ENCODE measurements around the gene MDK.

The MDK gene

GRCh38 chr11:46381048-46381818 lies at the start of gene MDK:
Gene MDK, plus strand, starts transcription at chr11:46381669. Its CDS starts 389 bp downstream, at chr11:46382058.
- DNase-seq (ENCODE audit: low read depth) = peak; percentile 16
- peak within 1 kb of the TSS; percentile 25 for H3K4me3 ChIP-seq (ENCODE audit: low read depth, low read length)
- no peak for TF ChIP-seq MAX (IDR thresholded peaks at IDR 0.05; ENCODE audit: low read depth, low read length)
- TF ChIP-seq MYC (IDR thresholded peaks at IDR 0.05; ENCODE audit: low read depth, low read length) = no peak
- TF ChIP-seq, protein P1, sequence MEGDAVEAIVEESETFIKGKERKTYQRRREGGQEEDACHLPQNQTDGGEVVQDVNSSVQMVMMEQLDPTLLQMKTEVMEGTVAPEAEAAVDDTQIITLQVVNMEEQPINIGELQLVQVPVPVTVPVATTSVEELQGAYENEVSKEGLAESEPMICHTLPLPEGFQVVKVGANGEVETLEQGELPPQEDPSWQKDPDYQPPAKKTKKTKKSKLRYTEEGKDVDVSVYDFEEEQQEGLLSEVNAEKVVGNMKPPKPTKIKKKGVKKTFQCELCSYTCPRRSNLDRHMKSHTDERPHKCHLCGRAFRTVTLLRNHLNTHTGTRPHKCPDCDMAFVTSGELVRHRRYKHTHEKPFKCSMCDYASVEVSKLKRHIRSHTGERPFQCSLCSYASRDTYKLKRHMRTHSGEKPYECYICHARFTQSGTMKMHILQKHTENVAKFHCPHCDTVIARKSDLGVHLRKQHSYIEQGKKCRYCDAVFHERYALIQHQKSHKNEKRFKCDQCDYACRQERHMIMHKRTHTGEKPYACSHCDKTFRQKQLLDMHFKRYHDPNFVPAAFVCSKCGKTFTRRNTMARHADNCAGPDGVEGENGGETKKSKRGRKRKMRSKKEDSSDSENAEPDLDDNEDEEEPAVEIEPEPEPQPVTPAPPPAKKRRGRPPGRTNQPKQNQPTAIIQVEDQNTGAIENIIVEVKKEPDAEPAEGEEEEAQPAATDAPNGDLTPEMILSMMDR (IDR thresholded peaks at IDR 0.05; ENCODE audit: low read depth, low read length) = no peak
- no peak for TF ChIP-seq POLR2A (IDR thresholded peaks at IDR 0.05; ENCODE audit: extremely low read depth, insufficient read length)

GRCh38 chr11:46332093-46332567 lies 49.3 kb upstream of the MDK start:
- no peak for TF ChIP-seq MAX (IDR thresholded peaks at IDR 0.05; ENCODE audit: low read depth, low read length)
- TF ChIP-seq, protein P1 (IDR thresholded peaks at IDR 0.05; ENCODE audit: low read depth, low read length) = no peak
- no peak for TF ChIP-seq MYC (IDR thresholded peaks at IDR 0.05; ENCODE audit: low read depth, low read length)
- no peak for TF ChIP-seq POLR2A (IDR thresholded peaks at IDR 0.05; ENCODE audit: extremely low read depth, insufficient read length)
- DNase-seq (ENCODE audit: low read depth) = no peak
- H3K4me3 ChIP-seq (ENCODE audit: low read depth, low read length) = no peak overlapping the region

DNA sequence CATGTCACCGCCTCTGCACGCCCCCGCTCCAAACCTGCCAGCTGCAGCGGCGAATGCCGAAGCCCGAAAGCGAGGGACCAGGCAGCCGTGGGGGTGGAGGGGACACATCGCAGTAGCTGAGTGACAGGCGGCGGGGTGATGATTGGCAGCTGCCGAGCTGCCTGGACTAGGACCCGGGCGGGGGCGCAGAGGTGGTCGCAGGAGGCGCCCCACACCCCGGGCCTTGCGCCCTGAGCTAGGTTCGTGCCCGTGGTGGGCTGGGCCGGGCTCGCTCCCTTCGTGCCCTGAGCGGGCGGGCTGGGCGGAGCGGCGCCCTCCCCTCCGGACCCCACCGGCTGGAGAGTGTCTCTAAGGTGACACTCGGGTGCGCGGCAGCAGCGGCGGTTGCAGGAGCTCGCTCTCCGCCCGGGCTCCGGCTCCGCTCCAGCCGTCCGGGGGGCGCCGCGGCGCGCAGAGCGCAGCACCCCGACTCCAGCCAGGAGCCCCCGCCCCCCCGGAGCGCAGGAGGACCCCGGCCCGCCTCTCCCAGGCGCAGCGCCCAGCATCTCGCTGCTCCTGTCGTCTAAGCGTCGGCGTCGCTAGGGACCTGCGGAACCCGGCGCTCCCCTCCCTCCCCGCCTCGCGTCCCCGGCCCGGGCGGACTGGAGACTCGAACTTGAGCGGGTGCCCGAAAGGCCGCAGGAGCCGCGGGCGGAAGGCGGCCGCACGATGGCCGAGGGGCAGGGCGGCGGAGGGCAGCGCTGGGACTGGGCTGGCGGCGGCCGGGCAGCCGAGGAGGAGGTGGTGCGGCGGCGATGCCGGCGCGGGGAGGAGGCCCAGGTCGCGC lies 48.7 kb upstream of the MDK start:
- H3K4me3 ChIP-seq (ENCODE audit: low read depth, low read length) = no peak overlapping the region
- no peak for DNase-seq (ENCODE audit: low read depth)
- no peak for TF ChIP-seq POLR2A (IDR thresholded peaks at IDR 0.05; ENCODE audit: extremely low read depth, insufficient read length)
- no peak for TF ChIP-seq MYC (IDR thresholded peaks at IDR 0.05; ENCODE audit: low read depth, low read length)
- TF ChIP-seq, protein P1 (IDR thresholded peaks at IDR 0.05; ENCODE audit: low read depth, low read length) = no peak
- no peak for TF ChIP-seq MAX (IDR thresholded peaks at IDR 0.05; ENCODE audit: low read depth, low read length)

- no peak for DNase-seq (ENCODE audit: low read depth)
- no peak overlapping the region for H3K4me3 ChIP-seq (ENCODE audit: low read depth, low read length)
- TF ChIP-seq MYC (IDR thresholded peaks at IDR 0.05; ENCODE audit: low read depth, low read length) = no peak
- TF ChIP-seq, protein P1 (IDR thresholded peaks at IDR 0.05; ENCODE audit: low read depth, low read length) = no peak
- TF ChIP-seq MAX (IDR thresholded peaks at IDR 0.05; ENCODE audit: low read depth, low read length) = no peak
- TF ChIP-seq POLR2A (IDR thresholded peaks at IDR 0.05; ENCODE audit: extremely low read depth, insufficient read length) = no peak
Measured at GRCh38 chr11:46333394-46333947, 48.0 kb upstream of the MDK start.

GRCh38 chr11:46334211-46334610 lies 47.3 kb upstream of the MDK start:
- no peak for TF ChIP-seq MAX (IDR thresholded peaks at IDR 0.05; ENCODE audit: low read depth, low read length)
- no peak for TF ChIP-seq MYC (IDR thresholded peaks at IDR 0.05; ENCODE audit: low read depth, low read length)
- TF ChIP-seq, protein P1 (IDR thresholded peaks at IDR 0.05; ENCODE audit: low read depth, low read length) = no peak
- no peak for TF ChIP-seq POLR2A (IDR thresholded peaks at IDR 0.05; ENCODE audit: extremely low read depth, insufficient read length)
- DNase-seq (ENCODE audit: low read depth) = no peak
- no peak overlapping the region for H3K4me3 ChIP-seq (ENCODE audit: low read depth, low read length)

All from NB4 (cell line).